NCI-H2029 treated with DMSO at 0.1 percent for 48 hours (cell line): ENCODE data around the gene OSER1.
A peak's percentile ranks its signal among the peaks of the same experiment; 100 is the strongest.
"Not testable (repeated sequence)": the region's sequence is repeated elsewhere in the genome, so short reads cannot be mapped to it uniquely, and the experiment has no call there.

ENCODE experiments used
- DNase-seq: peaks from one replicate; lab custom pipeline; 2025; lab: John Stamatoyannopoulos, UW

OSER1 gene

DNA sequence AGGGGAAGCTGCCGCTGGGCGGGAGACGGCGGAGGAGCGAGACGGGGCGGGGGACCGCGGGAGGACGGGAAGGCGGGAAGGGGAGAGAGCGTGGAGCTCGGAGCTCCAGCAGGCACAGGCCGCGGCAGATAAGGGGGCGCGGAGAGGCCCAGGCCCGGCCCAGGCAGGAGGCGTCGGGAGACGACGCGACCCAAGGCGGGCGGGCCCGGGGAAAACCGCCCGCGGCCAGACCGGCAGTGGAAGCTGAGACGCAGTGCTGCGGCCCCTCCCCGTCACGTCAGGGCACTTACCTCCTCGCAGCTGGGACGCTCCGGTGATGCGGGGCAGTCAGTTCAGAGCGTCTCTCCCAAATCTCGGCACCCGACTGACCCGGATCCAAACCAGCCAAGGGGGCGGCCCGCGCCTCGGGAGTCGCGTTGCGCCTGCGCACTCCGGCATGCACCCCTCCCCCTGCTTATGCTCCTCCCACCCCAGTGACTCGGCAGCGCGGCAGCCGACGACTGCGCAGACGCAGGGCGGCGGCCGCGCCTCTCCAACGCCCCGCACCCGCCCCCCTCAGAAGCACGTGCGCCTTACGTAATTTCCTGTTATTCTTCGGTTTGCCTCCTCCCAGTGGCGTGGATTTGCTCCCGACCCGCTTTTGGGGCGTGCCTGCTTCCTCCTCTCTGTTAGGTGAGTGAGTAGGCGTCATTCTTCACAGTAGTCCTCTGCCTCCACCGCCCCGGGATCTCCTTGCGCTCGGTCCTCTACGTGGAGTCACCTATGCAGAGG is at the start of gene OSER1:
Gene OSER1 (minus strand): TSS at position 366 of the 771 bp plus-strand sequence. CDS start 3,814 bp downstream, outside the sequence.
- DNase-seq, result peak; percentile 94

DNA sequence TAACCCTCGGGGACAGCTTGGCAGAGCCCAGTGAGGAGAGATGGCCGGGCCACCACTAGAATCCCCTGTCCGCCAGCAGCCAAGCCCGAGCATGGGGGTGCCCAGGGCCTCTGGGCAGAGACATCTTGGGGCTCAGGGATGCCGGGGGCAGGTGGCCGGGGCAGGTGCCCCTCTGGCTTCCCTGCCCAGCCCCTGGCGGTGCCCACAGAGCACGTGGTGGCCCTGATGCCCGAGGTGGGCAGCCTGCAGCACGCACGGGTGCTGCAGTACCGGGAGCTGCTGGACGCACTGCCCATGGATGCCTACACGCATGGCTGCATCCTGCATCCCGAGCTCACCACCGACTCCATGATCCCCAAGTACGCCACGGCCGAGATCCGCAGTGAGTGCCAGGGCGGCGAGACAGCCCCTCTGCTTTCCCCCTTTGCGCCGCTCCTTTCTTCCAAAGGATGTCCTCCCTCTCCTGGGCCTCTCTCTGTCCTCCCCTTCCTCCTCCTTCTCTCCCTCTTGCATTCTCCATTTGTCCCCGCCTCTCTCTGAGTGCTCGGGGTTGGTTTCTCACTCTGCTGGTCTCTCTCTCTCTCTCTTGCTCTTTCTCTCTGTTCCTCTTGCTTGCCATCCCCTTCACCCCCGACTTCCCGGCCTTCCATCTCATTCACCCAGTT is 47.8 kb upstream of the OSER1 start:
- DNase-seq, result no peak

DNA sequence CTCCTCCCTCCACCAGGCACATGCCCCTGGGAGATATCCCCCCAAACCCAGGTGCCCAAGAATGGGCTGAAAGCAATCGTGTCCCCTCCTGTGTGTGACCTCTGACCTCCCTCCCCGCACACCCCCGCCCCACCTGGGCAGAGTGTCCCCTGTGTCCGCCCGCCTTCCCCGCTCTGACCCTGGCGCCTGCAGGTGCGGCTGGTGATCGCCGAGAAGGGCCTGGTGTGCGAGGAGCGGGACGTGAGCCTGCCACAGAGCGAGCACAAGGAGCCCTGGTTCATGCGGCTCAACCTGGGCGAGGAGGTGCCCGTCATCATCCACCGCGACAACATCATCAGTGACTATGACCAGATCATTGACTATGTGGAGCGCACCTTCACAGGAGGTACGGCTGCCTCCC is 46.4 kb upstream of the OSER1 start:
- no peak for DNase-seq

DNA sequence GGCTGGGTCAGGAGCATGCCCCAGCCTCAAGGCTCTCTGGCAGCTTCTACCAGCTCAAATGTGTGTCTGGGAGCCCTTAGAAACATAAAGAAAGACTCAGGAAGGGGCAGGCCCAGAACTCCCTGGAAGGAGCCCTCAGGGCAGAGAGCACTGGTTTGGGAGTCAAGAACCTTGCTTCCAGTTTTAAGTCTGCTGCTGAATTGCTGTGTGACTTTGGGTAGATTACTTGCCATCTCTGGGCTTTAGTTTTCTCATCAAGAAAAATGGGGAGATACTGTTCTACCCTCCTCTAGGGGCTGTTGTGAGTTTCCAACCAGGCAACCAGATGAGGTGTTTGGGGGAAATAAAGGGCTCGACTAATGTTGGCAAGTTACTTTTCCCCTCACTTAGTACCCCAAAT is 45.4 kb upstream of the OSER1 start:
- no peak for DNase-seq

DNA sequence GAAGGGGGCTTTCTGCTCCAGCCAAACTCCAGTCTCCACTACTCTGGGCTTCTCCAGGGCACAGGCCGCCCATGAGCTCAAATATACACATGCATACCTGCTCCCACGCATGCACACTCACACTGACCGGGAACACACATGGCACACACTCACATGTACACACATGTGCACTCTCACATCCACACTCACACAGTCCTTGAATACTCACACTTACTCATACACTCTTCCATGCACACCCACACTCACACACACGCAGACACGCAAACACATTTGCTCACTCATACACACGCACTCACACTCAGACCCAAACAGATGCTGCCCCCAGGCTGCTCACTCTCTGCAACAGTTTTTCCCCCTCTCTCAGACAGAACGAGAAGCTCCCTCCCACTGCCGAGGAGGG is 43.5 kb upstream of the OSER1 start:
- DNase-seq, result no peak

DNA sequence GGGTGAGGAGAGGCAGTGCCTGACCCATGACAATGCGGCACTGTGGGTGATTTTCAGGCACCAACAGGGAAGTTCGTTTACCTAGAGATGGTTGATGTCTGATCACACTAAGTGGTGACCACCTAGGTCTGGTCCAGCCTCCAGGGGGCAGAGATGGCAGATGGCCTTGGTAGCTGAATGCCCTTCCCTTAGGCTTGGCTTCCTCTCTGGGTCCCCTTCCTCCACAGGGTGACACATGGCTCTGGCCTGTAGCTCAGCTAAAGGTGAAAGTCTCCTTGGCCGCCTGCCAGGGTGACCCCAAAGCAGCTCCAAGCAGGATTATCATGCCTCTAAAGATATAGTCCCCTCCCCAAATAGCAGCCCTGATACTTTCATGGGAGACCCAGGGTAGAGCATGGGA is 43.0 kb upstream of the OSER1 start:
- DNase-seq, result no peak

DNA sequence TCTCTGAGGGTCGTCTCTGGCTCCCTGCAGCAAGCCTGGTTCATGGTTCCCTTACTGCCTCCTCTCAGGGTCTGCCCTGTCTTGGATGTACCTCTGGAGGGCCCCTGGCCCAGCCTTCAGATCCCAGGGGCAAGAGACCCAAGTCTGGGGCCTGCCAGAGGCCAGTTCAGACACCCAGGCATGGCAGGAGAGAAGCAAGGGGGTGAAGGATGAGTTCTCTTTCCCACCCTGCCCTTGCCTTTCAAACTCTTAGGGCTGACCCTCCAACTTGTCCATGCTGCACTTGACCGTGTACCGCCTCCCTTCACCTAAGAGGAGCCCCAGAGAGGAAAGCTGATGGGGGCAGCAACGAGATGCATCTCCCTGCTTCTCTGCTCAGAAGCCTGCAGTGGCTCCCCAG is 40.7 kb upstream of the OSER1 start:
- no peak for DNase-seq

DNA sequence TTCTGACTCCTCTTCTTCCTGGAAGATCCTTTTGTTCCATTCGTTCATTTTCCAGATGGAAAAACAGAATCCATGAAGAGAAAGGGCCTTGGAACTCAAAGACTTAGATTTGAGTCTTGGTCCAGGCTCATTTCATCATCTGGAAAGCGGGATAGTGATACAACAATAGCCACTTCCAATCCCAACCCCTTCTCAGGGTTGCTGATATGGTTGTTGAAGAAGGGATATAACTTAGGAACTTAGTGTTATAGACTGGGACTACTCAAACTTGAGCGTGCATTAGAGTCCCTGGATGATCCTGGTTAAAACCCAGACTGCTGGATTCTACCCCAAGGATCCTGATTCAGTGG is 37.8 kb upstream of the OSER1 start:
- DNase-seq, result no peak

DNA sequence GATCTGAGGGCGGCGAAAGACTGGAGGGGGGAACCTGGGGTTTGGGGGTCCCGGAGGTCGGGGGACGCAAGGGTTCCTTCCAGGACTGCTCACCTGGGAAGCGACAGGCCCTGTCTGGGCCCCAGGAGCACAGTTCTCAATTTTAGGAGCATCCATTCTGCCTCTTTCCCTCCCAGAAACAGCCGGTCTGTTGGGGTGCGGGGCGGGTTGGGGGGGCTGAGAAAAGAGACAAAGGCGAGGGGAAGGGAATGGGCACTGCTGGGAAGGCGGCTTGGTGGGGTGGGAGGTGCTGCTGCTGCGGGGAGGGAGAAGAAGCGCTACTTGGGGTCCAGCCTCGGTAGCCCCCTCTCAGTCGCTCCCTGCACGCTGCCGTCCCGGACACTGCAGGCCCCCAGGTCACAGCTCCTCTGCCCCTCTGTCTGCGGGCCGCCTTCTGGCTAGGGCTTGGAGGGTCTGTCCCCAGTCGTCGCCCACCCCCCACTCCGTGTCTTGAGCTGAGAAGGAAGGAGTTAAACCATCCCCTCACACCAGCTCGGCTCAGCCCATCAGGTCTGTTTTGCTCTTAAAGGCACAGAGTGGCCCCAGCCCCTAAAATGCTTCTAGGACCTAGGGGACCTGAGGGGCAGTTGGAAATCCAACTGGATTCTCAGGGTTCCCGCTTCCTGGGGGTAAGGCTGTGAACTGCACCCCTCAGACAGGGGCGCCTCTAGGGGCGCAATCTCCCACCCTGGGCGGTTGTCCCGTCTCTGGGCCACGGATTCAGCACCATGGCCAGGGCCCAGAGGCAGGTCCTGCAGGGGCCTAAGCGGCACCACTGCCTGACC is 37.2 kb upstream of the OSER1 start:
- no peak for DNase-seq

DNA sequence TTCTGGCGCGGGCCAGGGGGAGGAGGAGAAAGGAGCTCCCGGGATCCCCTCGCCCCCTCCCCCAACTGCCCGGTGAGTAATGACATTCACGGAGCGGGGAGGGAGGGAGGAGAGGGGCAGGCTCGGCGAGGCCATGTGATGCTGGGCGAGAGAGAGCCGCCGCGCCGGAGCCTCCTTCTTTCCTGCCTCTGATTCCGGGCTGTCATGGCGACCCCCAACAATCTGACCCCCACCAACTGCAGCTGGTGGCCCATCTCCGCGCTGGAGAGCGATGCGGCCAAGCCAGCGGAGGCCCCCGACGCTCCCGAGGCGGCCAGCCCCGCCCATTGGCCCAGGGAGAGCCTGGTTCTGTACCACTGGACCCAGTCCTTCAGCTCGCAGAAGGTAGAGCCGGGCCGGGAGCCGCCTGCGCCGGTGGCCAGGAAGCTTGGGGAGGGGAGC is 36.6 kb upstream of the OSER1 start, which contains the start of gene GDAP1L1:
Gene GDAP1L1 (plus strand): TSS at position 178 of the 441 bp plus-strand sequence. CDS start 27 bp downstream, at position 205.
- DNase-seq, result no peak

DNA sequence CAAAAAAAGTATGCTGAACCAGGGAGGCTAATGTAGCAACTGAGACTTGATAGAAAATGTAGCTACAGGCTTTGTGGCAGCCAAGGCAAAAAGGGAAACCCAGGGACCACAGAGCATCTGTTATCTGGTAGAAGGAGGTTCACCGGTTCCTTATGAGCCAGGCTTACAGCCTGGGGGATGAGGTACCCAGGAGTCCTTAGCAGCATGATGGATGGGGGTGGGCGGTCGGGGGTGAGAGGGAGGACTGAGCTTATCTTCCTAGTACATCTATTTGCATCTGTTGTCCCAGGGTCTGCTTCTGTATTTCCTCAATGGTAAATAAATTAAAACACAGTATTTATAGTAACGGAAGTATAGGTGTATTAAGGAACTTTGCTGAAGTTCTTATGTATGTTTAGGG is 35.4 kb upstream of the OSER1 start:
- DNase-seq, result no peak

DNA sequence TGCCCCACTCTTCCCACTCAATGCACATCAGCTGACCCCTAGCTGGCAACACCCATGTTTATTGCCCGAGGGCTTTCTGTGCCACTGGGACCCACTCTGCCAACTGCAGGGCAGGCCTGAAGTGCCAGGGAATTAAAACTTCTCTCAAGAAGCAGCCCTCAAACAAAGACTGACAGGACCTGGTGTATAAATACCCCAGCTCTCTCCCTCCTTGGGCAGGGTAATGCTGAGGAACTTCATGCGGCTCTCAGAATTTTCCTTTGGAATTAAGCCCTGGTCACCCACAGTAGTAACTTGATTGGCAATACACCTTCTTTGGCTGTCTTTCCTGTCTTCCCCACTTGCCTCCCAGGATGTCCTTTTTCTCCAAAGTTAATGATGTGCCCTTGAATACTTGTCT is 31.2 kb upstream of the OSER1 start:
- no peak for DNase-seq

DNA sequence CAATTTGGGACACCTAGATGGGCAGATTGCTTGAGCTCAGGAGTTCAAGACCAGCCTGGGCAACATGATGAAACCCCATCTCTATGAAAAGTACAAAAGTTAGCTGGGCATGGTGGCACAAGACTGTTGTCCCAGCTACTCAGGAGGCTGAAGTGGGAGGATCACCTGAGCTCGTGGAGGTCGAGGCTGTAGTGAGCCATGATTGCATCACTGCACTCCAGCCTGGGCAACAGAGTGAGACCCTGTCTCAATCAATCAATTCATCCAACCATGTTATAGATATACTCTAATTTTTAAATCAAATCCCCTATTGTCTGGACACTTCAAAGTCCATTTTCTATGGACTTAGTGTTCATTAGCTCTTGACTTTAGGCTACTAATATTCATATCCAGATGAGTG is 26.3 kb upstream of the OSER1 start:
- not testable (repeated sequence) for DNase-seq

DNA sequence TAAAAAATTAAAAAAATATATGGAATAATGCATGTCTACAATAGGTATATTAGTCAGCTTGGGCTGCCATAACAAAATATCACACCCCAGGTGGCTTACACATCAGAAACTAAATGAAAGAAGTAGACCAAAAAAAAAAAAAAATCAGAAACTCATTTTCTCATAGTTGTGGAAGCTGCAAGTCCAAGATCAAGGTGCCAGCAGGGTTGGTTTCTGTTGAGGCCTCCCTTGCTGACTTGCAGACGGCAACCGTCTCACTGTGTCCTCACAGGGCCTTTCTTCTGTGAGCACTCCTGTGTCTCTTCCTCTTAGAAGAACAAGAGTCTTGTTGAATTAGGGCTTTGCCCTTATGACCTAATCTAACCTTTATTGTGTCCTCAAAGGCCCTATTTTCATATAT is 25.1 kb upstream of the OSER1 start:
- no peak for DNase-seq

DNA sequence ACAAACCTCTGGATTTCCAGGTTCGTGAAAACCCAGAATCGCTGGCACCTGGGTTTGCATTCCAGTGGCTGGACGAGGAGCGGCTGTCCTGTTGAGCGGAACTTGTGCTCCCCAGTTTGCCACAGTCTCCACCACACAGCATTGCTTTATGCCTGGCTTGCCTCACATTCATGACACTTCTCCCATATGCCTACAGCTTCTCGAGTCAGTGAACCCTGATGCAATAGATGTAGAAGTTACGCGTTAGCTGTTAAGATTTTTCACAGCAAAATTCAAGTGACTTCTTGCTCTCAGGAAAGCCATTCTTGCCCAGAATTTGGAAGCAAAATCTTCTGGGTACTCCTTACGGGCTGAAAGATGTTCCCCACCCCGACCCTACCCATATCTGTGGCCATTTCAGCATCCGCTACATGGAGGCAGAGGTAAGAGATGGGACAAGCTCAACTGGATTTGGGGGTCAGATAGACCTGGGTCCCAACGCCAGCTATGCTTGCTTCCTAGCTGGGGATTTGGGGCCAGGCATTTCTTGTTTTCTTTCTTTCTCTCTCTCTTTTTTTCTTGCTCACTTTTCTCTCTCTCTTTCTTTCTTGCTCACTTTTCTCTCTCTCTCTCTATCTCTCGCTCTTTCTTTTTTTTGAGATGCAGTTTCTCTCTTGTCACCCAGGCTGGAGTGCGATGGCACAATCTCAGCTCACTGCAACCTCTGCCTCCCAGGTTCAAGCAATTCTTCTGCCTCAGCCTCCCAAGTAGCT is 24.2 kb upstream of the OSER1 start:
- DNase-seq, result no peak

DNA sequence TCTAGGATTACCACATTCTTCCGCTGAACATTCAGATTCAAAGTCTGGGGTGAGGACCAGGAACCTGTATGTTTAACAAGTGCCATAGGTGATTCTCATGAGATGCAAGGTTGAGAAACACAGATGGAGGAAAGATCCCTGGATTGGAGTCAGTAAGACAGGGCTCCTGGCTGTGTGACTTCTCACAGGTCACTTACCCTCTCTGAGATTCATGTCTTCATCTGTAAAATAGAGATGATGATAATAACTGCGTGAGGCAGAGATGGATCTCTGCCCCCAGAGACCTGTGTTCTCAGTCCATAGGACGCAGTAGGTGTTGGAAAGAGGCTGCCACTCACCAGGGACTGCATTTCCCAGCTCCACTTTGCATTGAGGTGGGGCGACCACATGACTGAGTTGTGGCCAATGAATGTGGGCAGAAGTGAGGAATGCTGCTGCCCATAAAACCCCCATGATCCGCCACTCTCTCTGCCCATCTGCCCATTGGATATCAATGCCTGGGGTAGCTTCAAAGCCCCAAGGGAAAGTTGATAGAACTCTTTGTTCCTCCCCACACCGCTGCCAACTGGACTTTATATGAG is 23.0 kb upstream of the OSER1 start:
- DNase-seq, result no peak

DNA sequence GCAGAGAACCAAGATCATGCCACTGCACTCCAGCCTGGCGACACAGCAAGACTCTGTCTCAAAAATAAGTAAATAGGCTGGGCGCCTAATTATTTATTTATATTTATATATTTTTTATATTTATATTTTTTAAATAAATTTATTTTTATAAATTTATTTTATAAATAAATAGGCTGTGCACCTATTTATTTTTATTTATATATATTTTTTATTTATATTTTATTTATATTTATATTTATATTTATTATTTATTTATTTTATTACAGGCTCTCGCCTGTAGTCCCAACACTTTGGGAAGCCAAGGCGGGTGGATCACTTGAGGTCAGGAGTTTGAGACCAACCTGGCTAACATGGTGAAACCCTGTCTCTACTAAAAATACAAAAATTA is 21.9 kb upstream of the OSER1 start:
- DNase-seq, result not testable (repeated sequence)

DNA sequence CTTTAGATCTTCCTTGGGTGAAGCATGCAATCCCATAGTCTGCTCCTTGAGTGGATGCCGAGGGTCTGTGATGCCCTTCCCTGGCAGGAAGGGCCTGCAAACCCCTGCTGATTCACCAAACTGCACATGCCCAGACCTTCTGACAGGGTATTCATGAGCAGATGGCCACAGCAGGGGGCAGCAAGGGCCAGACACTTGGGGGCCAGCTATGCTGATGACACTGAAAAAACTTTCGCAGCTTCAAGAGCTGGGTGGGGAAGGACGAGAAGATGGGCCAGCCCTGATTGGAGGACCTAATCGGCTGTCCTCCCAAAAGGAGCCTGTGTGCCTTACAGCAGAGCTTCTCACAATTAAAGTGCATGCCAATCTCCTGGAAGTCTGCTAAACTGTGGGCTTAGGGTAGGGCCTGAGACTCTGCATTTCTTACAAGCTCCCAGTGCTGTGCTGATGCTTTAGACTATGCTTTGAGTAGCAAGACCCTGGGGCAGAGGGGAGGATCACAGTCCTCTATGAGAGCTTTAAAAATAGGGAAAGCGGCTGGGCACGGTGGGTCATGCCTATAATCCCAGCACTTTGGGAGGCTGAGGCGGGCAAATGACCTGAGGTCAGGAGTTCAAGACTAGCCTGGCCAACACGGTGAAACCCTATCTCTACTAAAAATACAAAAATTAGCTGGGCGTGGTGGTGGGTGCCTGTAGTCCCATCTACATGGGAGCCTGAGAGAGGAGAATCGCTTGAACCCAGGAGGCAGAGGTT is 21.3 kb upstream of the OSER1 start:
- DNase-seq, result no peak

DNA sequence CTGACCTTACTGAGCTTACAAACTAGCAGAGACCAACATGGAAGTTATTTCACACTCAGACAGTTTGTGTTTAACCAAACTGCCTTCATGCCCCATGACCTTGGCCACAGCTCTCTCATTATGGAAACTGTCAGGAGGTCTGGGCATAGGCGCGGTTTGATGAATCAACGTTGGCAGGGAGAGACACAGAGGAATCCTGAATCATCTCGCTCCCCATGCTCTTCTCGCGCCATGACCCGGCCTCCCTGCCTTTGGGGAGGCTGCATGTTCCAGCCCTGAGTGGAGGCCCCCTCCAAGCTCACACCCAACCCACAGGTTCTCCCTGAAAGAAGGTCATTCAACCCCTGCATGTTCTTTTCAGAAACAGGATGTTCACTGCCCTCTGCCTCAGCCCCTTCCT is 20.6 kb upstream of the OSER1 start:
- no peak for DNase-seq

DNA sequence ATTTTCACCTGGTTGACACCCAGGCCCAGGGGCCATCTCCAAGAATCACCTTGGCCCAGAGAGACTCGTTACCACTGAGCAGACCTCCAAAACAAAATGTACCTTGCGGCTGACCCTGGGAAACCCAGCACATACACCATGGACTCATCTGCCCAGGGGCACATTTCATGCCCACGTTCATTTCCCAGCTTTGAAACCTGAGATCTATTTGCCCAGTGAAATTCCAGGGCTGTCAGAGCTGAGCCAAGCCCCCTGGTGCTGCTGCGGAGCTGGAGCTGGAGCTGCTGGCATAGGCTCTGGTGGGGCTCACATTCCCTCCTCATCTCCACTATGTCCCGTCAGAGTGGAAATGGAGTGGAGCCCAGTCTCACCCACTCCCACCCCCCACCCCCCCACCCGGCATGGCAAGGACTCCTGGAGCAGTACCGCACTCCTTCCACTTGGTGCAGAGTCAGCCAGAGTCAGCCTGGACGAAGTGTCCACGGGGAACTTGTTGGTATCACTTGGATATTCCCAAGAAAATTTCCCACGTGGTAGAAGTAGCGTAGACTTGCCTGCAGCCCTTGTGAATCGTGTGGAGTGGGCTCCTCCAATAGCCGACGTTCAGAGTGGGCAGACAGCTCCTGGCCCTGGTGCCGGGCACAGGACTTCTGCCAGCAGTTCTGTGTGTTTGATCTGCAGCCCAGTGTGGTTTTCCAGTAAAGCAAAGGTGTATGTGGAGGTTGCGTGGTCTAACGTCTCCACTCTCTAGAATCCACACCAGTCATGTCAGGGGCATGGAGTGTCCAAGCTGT is 18.1 kb upstream of the OSER1 start:
- no peak for DNase-seq
